Measurements from ENCODE around the gene PPIL3.

DNA sequence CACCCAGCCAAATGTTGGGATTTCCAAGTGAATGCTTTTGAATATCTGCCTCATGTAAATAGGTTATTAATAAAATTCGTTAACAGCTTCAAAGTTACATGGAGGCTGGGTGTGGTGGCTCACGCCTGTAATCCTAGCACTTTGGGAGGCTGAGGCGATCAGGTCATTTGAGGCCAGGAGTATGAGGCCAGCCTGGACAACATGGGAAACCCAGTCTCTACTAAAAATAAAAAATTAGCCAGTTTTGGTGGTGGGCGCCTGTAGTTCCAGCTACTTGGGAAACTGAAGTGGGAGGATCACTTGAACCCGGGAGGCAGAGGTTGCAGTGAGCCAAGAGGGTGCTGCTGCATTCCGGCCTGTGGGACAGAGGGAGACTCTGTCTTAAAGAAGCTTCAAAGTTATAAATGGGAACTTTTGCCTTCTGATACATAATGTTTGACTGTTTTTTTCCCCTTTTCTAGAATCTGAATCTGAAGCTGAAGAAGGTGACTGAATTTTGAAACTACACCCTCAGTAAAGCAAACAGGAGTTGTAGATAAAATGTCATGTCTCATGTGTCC is 67.1 kb downstream of the PPIL3 start:
- TF ChIP-seq CTCF (IDR thresholded peaks at IDR 0.05) (no peak), POLR2AphosphoS5 (IDR thresholded peaks at IDR 0.05) (no peak), EP300 (IDR thresholded peaks at IDR 0.05) (no peak), POLR2A (IDR thresholded peaks at IDR 0.05; ENCODE audit: low read depth) (no peak)

Data from esophagus muscularis mucosa (tissue), 4 donors.